ENCODE results near the gene USP12.
"Not testable (repeated sequence)": the region's sequence is repeated elsewhere in the genome, so short reads cannot be mapped to it uniquely, and the experiment has no call there.

The USP12 gene

GRCh38 chr13:27151798-27152599 lies 19.6 kb downstream of the USP12 start:
- DNase-seq (ENCODE audit: low read depth in 2 of 2), result no peak

GRCh38 chr13:27149702-27150101 lies 21.9 kb downstream of the USP12 start:
- DNase-seq (ENCODE audit: low read depth in 2 of 2), result no peak

GRCh38 chr13:27148900-27149299 lies 22.7 kb downstream of the USP12 start:
- DNase-seq (ENCODE audit: low read depth in 2 of 2), result no peak

- DNase-seq (ENCODE audit: low read depth in 2 of 2), result no peak
Measured at GRCh38 chr13:27147530-27148170, 24.0 kb downstream of the USP12 start.

- no peak for DNase-seq (ENCODE audit: low read depth in 2 of 2)
Measured at GRCh38 chr13:27141746-27142145, 29.9 kb downstream of the USP12 start.

DNA sequence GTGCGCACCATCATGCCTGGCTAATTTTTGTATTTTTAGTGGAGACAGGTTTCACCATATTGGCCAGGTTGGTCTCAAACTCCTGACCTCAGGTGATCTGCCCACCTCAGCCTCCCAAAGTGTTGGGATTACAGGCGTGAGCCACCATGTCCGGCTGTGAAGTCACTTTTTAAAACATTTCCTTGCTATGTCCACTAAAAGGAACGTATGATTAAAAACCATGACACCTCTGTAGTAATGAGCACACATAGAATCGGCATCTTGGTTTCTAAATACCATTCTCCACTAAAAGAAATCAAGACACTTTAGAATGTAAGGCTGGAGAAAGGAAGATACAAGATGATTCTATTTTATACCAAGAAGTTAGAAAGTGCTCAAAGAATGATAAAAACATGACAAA lies 30.5 kb downstream of the USP12 start:
- not testable (repeated sequence) for DNase-seq (ENCODE audit: low read depth in 2 of 2)

- no peak for DNase-seq (ENCODE audit: low read depth in 2 of 2)
Measured at GRCh38 chr13:27140060-27140459, 31.6 kb downstream of the USP12 start.

DNA sequence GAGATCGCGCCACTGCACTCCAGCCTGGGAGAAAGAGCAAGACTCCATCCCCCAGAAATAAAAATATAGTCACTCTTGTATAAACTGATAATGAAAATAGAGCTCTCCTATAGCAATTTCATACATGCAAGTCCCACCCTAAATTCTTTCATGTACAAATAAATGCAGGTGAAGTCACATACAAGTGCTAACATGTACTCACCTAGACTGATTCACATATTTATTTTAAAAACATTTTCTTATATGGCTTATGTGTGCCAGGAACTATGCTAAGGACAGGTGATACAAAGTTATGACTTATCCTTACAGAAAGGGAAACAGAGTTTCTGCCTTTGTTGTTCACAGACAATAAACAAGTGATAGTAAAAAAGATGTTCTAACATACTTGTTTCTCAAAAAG lies 32.0 kb downstream of the USP12 start:
- DNase-seq (ENCODE audit: low read depth in 2 of 2), result no peak

GRCh38 chr13:27138457-27139093 lies 33.0 kb downstream of the USP12 start:
- no peak for DNase-seq (ENCODE audit: low read depth in 2 of 2)

DNA sequence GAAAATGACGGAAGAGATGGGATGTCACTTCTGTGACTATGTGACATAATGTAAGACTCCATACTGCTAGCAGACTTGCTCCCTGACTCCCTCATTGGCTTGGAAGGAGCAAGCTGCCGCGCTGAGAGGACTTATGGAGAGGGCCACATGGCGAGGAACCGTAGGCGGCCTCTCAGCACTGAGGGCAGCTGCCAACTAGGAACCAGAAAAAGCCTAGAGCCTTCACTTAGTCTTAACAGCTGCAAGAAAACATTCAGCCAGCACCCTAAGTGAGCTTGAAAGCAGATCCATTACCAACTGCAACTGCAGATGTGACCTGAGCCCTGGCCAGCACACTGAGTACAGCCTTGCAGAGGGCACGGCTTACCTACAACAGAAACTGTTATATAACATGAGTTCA lies 33.9 kb downstream of the USP12 start:
- DNase-seq (ENCODE audit: low read depth in 2 of 2), result no peak

DNA sequence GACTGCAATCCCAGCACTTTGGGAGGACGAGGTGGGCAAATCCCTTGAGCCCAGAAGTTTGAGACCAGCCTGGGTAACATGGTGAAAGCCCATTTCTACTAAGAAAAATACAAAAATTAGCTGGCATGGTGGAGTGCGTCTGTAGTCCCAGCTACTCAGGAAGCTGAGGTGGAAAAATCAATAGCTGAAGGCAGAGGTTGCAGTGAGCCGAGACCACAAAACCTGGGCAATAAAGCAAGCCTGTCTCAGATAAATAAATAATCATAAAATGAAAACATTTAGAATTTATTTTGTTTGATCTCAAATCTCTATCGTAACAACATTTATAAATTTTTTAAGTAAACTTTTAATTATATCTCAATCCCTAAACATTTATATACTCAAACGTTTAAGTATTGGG lies 36.6 kb downstream of the USP12 start:
- DNase-seq (ENCODE audit: low read depth in 2 of 2), result no peak

DNA sequence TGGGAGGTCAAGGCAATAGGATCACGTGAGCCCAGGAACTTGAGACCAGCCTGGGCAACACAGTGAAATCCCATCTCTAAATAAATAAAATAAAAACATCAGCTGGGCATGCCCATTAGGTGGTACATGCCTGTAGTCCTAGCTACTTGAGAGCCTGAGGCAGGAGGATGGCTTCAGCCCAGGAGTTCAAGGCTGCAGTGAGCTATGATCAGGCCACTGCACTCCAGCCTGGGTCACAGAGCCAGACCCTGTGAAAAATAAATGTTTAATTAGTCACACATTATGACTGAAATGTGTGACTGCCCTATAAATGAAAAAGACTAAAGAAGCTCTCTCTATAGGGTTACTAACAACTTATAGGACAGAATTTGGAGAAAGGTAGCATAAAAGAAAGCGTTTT lies 37.7 kb downstream of the USP12 start:
- no peak for DNase-seq (ENCODE audit: low read depth in 2 of 2)

DNA sequence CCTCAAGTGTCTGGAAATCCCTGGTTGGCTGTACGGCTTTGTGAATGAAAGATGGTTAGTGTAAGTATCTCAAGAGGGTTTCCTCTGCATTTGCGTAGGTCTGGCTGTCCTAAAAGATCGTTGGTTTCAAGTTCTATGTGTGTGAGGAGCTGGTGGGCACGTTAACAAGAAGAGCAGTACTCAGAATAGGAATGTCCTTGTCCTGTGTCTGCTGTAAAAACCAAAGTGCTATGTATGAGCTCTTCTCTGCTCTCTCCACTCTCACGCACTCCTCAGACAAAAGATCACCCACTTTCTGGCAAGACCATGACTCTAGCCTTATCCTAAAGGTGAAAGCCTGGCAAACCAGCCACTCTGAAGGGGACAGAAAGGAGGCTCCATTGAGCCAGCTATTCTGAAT lies 39.1 kb downstream of the USP12 start:
- DNase-seq (ENCODE audit: low read depth in 2 of 2), result no peak

GRCh38 chr13:27131906-27132305 lies 39.7 kb downstream of the USP12 start:
- no peak for DNase-seq (ENCODE audit: low read depth in 2 of 2)

DNA sequence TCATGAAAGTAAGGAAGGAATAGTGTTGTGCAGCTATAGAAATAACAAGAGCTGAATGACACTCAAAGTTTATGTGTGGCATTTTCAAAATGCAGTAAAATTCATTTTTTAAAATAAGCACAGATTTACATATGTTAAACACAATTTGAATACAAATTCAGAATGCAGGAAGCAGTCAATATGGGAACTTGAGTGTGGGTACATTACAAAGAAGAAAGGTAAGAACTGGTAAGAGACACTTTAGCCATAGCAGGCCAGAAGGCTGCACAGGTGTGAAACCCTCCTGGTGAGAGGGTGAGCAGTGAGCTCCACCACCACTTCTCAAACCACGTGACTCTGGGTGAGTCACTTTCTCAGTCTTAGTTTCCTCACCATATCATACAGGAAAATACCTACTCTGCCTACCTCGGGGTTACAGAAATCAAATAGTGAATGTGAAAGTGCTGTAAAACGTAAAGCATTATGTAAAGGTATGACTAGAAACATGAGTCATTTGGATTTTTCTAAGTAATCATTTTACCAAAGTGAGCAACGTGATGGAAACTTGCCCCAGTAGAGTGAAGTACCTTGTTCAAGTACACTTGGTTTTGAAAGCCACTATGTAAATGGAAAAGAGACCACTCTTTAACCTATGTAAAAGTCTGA lies 40.5 kb downstream of the USP12 start:
- peak; percentile 43 to 68 for DNase-seq (ENCODE audit: low read depth in 2 of 2)

DNA sequence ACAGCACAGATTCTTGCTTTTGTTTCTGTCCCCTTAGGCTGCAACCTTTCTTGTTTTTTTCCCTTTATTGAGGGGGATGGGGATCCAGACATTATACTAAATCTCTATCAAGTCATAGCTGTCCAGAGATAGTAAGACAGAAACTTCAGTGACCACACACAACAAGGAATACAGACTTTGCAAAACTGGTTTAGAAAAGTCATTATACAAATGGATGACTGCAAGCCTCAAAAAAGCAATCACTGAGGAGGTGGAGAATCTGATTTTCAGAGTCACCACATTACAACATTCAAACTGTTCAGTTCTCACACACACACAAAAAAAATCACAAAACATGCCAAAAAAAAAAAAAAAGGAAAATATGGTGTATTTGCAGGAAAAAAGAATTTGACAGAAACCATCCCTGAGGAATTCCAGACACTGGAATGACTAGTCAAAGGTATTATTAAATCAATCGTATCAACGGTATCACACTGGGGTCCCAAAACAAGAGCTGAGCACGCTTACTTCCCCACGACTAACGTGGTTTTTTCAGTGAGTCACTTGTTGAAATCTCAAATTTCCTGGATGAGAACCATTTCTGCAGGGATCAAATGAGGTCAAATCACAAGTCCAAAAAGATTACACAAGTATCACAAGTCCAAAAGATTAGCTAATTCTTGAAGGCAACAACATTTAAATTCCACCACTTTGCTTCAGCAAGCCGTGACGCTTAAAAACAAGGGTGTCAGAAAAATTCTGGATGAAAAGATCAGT lies 41.2 kb downstream of the USP12 start:
- DNase-seq (ENCODE audit: low read depth in 2 of 2), result no peak

DNA sequence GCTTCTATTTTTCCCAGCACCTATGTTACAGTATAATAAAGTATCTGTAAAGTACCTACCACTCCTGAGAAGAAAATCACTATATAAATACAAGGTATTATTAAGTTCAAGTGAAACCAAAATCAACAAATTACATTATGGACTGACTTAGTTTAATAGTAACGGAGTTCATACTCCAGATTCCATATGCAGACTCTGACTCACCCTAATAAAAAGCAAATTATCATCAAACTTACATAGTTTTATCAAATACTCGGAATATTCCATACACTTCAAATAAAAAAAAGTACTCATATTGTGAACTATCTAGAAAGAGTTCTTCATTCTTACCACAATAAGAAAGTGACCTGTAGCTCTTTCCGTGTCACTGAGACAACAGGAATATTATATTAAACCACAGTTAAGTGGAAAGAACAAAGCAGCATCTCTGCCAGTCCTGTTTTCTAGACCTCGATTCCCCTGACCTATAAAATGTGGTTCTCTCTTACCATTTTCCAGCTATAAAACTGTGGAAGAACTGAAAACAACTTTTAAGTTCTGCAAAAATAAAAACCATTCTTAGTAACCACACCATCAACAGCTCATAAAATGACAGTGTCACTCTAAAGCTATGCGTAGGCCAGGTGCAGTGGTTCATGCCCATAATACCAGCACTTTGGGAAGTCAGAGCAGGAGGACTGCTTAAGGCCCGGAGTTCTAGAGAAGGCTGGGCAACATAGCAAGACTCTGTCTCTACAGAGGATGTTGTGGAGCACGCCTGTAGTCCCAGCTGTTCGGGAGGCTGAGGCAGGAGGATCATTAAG lies 42.6 kb downstream of the USP12 start:
- no peak for DNase-seq (ENCODE audit: low read depth in 2 of 2)

- no peak for DNase-seq (ENCODE audit: low read depth in 2 of 2)
Measured at GRCh38 chr13:27126859-27127258, 44.8 kb downstream of the USP12 start.

GRCh38 chr13:27125357-27126282 lies 46.0 kb downstream of the USP12 start:
- no peak for DNase-seq (ENCODE audit: low read depth in 2 of 2)

- DNase-seq (ENCODE audit: low read depth in 2 of 2), result no peak
Measured at GRCh38 chr13:27124571-27124970, 47.0 kb downstream of the USP12 start.
